Breast epithelium (tissue), 3 donors: Measurements from ENCODE around the gene ARID1B.

Experiments
- CTCF ChIP-seq, 3 donors: fragments of 450-650 bp; IDR thresholded peaks; one replicate each; pipeline ENCODE4 v1.5.1; 2016 to 2017; ENCODE audit warnings: antibody characterized with exemption in 3 of 3, mild to moderate bottlenecking in 3 of 3, moderate library complexity in 3 of 3
- POLR2A ChIP-seq: fragments of 450-650 bp; IDR thresholded peaks from one replicate; pipeline ENCODE4 v1.6.1; 2016; ENCODE audit warnings: antibody characterized with exemption, mild to moderate bottlenecking, moderate library complexity
- POLR2AphosphoS5 ChIP-seq, 3 donors: sonication (generic); formaldehyde crosslinking; IDR thresholded peaks; one replicate each; pipeline ENCODE4 v1.6.1; 2017; ENCODE audit warnings: antibody characterized with exemption in 3 of 3

- TF ChIP-seq CTCF (IDR thresholded peaks at IDR 0.05) (no peak), POLR2A (no peak), POLR2AphosphoS5 (IDR thresholded peaks at IDR 0.05) (no peak)
These were observed 218.3 kb downstream of the ARID1B start for GRCh38 chr6:156995502-156995901.
